GM21515 (cell line): ENCODE data around the gene SLN.

Source experiments
- ATAC-seq: cut with Tn5 transposase; IDR thresholded peaks from one replicate; pipeline ENCODE4 v1.9.1; 2021; ENCODE audit not compliant: unreplicated experiment

The SLN gene

DNA sequence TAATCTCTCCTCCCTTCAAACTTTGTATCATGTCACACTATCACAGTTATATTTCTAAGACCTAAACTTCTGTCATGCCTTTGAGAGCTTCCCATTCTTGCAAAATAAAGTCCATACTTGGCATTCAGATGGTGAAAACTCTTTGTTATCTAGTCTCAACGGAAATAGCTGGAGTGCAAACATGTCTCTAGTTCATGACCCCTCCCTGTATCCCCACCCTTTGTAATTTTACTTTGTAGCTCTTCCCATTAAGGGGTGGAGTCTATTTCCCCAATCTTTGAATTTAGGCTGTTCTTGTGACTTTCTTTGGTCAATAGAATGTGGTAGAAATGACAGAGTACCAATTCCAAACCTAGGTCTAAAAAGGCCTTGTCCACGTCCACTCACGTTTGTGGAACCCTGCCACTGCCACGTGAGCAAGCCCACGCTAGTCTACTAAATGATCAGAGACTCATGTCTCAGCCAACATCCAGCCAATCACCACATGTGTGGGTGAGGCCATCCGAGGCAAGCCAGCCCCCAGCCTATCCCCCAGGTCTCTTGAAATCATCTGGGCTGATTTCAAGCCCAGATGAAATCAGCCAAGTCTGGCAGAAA, 23.4 kb downstream of the SLN start:
- ATAC-seq = no peak

DNA sequence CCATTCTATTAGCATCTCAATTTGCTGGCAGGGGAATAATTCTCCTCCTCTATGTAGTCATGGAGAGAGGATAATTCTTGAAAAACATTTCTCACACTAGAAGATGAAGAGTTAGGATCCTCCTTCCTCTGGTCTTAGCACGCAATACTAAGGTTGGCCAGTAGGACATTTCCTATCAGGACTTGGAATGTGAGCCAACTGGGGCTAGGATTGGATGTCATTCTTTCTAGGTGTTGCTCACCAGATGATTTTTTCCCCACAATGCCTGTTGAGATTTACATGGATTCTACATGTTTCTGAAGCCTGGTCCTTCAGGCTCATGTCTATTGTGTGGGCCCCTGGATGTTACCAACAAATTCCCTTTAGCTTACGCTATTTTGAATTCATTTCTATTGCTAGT, 28.0 kb downstream of the SLN start:
- no peak for ATAC-seq

DNA sequence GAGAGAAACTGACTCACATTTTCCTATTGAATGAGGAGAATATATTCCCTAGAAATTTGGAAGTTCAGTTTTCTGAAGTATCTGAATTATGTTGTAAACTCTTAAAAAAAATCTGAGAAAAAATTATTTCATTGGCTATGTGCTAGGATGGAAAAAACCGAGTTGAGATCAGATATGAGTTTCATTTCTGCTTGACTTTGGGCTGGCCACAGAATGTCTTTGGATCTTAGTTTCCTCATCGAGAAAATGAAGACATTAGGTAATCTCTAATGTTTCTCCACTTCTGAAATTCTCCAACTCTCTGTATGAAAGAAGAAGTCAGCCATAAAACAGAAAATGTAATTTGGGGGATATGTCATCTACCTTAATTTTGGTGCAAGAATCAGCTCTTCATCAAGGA, 28.8 kb downstream of the SLN start:
- ATAC-seq = no peak

DNA sequence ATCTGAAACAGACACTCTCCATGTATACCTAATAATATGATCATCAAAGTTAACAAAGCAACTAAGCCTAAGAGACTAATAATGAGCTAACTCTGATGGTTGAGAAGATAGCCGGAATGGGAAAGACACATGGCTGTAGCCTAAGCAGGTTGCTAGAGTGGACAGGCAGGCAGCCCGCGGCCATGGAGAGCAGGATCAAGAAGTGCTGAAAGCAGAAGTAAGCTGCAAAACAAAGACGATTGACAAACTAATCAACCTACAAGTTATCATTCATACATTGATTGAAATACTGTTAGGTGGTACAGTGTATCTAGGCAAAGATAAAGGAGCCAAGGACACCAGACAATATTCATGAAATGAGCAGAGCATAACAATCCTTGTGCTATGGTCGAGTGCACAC, 29.3 kb downstream of the SLN start:
- no peak for ATAC-seq

DNA sequence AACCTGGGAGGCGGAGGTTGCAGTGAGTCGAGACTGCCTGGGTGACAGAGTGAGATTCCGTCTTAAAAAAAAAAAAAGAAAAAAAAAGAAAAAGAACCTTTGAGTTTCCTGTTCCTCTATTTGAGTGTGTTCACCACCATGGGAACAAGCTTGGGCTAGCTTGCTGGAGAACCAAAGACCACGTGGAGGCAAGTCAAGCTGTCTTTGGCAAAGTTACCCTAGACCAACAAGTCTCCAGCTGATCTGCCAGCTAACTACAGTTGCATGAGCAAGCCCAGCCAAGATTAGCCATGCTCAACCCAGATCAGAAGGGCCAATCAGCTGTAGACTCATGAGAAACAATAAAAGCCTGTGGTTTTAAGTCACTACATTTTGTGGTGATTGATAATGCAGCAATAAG, 29.7 kb downstream of the SLN start:
- ATAC-seq = no peak

DNA sequence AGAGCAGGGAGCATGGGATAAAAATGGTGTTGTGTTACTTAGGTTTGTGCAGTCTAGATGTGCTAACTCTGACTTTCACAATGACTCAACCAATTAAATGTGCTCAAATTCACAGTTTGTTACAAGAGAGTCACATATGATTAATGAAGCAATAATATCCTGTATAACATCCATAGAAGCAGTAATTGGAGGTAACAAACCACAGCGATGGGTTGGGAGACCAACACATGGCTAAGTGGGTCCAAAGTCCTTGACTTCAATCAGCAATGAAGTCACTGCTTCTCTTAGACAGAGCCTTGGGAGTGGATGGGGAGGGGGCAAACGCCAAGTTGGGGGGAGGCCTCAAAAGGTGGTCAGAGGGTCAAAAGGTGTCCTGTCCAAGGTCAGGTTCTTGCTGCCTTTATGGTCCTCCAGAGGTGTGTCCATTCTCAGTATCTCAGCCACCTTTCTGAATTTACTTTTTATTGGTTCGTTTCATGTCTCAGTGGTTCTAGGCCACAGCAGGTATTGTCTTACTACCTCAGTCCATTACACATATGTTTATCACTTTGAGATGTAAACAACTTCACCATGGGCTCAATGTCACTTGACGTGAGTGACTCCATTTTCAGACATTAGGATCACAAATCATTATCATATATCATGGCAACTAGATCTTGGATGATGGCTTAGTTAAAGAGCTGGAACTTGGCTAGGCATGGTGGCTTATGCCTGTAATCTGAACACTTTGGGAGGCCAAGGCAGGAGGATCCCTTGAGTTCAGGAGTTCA, 32.4 kb downstream of the SLN start:
- no peak for ATAC-seq

DNA sequence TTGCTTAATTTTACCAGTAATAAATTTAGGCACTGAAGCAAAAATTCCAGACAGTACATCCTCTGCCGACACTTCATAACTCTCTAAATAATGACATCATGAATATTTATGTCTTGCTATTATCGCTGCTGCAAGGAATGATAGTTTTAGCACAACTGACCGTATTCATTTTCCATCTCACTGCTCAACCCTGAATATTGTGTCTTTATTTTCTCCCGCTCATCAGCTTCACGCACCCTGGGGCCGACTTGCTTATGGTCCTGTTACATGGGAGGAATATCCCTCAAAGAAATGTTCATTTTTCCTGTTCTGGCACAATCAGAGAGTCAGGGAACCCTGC, 33.3 kb downstream of the SLN start:
- ATAC-seq = no peak

DNA sequence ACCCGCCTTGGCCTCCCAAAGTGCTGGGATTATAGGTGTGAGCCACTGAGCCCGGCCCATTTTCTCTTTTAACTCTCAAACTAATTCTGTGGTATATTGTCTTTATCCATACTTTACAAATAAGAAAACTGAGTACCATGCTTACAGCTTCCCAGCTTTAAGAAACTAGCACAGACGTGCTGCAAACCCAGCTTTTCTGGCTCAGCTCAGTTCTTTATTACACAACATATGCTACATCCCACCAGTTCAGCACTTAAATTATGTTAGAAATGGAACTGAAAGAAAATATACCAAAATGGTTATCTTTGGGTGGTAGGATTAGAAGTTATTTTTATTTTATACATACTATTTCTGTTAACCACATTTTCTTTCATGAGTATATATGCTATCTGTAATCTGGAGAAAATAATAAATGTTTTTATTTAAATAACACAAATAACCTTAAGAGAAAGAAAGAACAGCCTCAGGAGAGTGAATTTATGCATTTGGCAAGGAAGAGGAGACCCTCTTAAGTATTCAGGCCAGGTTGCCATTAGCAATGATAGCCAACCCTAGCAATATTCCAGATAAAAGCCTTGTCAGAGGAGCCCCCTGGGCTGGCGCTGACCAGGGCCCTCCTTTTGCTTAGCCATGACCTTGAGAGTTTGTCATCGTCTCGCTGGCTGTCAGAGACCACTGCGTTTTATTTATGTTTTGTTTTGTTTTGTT, 33.8 kb downstream of the SLN start:
- ATAC-seq = no peak

DNA sequence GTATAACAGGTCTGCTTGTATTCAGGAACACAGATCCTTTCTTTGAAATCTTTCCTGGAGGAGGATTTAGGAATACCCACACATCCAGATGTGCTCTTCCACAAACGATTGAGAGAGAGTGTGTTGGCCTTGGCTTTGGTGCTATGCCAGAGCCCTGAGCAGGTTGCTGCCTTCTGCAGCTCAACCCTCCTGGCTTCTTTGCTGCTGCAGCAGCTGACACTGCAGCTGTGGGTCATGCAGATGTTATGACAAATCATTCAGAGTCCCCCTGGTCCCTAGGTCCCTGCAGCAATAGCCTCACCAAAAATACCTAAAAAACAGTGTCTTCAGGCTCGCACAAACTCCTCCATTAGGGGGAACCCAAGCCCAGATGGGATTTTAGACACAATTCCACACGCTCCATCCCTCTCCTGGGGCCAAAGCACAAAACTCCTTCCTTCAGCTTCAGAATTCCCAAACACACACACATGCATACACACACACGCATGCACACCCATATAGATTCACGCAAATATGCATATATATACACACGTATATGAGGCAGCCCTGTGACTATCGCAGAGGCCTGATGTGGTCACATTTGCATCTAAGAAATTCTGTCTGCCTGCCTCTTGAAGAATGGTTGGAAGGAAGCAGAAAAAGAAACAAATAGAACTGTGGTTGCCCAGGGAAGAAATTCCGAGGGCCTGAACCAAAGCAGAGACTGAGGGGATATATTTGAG, 35.4 kb downstream of the SLN start:
- ATAC-seq = no peak

DNA sequence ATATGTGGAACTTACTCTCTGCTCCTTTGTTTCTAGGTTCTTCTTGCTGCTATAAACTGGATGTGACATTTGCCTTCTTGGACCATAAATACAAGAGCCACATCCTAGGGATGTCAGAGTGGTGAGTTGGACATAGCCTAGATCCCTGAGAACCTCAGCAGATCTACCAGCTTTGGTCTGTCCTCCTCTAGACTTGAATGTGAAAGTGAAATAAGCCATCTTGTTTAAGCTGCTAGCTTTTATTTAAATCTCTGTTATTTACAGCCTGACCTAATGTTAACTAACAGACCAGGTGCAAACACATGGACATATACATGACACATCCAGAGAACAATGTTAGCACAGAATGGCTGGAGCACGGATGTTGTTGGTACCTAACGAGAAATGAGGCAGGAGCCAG, 36.0 kb downstream of the SLN start:
- no peak for ATAC-seq

DNA sequence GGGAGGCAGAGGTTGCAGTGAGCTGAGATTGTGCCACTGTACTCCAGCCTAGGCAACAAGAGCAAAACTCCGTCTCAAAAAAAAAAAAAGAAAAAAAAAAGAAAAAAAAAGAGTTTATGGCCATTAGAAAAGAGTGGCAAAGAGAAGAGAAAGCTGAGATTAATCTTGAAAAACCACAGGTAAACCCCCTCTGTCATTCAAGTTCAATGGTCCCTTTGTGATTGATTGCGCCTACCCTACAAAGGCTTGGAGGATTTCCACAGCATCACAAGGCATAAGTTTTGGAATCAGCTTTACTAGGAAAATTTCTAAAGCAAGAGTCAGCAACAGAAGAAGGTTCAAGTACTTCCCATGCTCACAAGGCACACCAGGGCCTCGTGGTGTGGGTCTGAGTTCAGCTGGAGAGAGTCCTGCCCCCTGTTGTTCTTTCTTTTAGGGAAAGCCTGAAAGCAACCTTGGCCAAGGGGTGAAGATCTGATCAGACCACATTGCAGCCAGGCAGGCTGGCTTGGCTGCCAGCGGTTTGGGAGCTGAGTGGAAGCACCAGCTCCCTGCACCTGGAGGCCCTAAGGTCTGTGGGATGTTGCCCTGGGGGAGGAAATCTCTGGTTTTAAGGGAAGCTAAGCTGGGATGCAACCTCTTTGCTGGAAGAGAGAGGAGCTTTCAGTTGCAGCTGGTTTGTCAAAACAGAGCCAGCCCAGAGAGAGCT, 41.8 kb downstream of the SLN start:
- no peak for ATAC-seq

DNA sequence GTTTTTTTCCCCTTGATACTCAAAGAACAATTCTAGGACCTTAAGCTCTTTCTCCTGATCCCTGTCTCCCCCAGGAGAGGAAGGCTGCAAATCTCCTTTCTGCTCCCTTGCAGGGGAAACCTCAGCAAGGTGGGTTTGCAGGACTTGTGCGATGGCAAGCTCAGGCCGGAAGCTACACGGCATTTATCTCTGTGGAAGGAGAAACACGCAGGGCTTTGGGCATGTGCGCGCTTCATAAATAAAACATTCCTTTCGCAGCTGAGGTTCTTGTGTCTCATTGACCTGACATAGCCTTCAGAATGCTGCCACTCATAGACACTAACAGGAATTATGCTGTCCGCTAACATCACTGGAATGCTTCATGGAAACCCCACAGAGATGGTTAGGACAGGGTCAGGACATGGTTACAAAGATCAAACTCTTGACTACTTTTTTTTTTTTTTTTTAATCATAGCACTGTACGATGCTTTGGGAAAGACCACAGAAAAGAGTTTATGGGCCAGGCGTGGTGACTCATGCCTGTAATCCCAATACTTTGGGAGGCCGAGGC, 42.6 kb downstream of the SLN start:
- no peak for ATAC-seq

DNA sequence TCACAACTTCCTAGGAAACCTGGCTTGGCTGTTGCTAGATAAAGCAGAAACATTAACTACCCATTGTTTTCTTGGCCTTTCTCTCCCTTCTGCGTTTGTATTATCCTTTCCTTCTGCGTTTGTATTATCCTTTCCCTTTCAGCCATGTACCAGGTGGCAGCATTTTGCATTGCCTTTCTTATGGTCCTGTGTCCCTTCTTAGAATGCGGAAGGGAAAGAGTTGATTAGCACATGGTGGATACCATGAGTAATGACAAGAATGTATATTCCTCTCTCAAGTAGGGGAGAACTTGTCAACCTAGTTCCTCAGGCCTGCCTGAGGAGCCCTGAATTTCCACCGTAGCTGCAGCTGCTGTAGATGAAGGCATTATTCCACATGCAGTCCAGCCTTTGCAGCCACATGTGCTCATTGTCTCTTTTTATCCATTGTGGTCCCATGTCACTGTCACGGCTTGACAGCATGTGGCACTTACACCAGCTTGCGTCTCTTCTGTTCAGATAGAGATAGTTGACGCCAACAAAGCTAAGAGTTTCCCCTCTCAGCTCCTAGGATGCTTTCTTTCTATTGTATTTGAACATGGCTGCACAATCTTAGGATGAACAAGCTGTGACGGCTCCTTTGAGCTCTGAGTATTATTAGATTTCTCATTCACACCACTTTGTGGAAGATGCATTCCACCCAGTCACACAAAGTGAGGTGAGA, 44.8 kb downstream of the SLN start:
- ATAC-seq = no peak

DNA sequence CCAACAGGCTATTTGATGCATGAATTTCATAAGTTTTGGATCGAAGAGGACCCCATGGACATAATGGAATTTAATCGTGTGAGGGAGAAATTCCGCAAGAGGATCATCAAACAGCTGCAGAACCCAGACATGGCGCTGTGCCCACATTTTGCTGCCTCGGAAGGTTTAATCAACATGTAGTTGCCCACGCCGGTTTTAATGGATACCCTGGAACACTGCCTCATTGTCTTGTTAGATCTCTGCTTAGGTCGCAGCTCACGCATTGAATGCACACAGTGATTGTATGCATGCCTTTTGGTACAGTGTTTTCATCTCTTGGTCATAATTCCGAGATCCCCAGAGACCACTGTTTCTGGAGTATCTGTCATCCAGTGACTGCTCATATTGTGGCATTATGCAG, 46.8 kb downstream of the SLN start:
- no peak for ATAC-seq

DNA sequence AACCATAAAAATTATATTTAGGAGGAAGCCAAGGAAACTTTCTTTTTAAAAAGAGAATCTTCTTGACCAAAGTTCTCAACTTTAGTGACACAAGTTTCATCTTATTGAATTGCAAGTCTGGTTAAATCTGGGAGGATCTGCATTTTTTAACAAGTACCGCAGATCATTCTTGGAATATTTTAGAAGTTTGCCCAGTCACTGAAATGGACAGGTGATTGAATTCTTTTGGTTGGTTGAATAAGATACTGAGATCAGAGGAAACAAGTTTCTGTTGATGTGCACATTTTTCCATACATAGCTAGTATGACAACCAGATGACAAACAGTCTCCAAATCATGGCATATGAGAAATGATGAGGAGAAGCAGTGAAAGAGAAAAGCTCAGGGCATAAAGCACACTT, 50.2 kb downstream of the SLN start:
- ATAC-seq = no peak

DNA sequence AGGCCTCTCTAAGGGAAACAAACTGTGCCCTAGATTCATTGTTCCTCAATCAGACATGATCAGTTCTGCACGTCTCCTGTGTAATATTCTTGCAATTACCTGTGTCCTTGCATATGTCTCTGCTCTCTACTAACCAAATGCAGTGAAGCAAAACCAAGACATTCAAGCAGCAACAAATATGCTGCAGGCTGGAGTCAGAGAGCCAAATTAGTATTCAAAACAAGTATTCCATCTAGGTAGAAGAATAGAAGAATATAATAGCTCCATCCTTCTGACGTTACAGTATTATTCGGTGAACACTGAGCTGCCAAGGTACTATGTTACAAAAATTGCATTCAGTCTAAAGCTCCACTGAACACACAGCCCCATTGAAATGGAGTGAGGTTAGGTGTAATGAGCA, 51.8 kb downstream of the SLN start:
- ATAC-seq = no peak

DNA sequence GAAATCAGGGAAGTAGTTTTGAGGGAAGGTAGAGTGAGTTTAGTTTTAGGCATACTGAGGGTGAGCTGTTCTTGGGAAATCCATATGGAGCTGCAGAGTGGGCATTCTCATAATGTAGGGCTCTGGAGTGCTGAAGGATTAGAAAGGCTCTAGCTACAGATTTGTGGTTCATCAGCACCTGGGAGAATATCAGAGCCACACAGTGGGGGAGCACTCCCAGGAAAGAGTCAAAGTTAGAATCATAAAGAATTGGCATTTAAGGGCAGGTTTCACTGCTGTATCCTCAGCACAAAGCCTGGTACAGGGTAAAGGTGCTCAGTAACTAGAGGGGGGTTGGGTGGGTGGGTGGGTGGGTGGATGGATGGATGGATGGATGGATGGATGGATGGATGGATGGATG, 52.5 kb downstream of the SLN start:
- ATAC-seq = no peak
